GM10248 (cell line): ENCODE measurements around the gene PARVB.

Source experiments
- CTCF ChIA-PET: fragments of 300-600 bp; sonication (Branson Sonifier 250); formaldehyde crosslinking; extraction: SDS; loops from one replicate; lab custom pipeline; 2021; ENCODE audit warnings: antibody characterized with exemption; lab: Yijun Ruan, JAX
- POLR2A ChIA-PET: fragments of 350-650 bp; sonication (Branson Sonifier 250); formaldehyde crosslinking; extraction: SDS; loops from one replicate; lab custom pipeline; 2020; ENCODE audit warnings: antibody characterized with exemption; lab: Yijun Ruan, JAX
- DNase-seq: peaks from one replicate; pipeline ENCODE4 v3.0.0; 2012; ENCODE audit errors: extremely low spot score
- TF ChIP-seq, protein P1 (sequence below): IDR thresholded peaks from 2 replicates; pipeline ENCODE4 v1.5.1; 2012; ENCODE audit warnings: mild to moderate bottlenecking, low read depth; ENCODE audit errors: extremely low read depth, missing control alignments, control extremely low read depth

Gene PARVB

DNA sequence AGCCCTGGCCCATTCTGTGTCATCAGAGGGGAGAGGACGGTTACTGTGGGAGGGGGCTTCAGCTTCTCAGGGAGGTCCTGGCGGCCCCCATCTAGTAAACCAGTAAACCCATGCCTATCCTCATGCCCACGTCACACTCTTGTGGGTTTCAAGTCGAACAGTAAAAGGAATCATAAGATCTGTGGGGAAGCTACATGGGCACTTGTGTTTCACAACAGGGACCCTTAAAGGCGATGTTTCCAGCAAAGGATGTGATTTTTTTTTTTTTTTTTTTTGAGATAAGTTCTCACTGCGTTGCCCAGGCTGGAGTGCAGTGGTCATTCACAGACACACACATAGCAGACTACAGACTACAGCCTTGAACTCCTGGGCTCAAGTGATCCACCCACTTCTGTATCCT lies 147.5 kb downstream of the PARVB start:
- no peak for DNase-seq
- ChIA-PET POLR2A (interaction anchor here (1.5 kb wide), 1 partner anchor 9 kb away, joined by 7 read pairs; the partner anchor contains the start of gene PARVG), CTCF (interaction anchor here (1.4 kb wide), 1 partner anchor 8 kb away, joined by 3 read pairs; no protein-coding TSS in a partner anchor)
- TF ChIP-seq, protein P1, sequence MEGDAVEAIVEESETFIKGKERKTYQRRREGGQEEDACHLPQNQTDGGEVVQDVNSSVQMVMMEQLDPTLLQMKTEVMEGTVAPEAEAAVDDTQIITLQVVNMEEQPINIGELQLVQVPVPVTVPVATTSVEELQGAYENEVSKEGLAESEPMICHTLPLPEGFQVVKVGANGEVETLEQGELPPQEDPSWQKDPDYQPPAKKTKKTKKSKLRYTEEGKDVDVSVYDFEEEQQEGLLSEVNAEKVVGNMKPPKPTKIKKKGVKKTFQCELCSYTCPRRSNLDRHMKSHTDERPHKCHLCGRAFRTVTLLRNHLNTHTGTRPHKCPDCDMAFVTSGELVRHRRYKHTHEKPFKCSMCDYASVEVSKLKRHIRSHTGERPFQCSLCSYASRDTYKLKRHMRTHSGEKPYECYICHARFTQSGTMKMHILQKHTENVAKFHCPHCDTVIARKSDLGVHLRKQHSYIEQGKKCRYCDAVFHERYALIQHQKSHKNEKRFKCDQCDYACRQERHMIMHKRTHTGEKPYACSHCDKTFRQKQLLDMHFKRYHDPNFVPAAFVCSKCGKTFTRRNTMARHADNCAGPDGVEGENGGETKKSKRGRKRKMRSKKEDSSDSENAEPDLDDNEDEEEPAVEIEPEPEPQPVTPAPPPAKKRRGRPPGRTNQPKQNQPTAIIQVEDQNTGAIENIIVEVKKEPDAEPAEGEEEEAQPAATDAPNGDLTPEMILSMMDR = no peak

DNA sequence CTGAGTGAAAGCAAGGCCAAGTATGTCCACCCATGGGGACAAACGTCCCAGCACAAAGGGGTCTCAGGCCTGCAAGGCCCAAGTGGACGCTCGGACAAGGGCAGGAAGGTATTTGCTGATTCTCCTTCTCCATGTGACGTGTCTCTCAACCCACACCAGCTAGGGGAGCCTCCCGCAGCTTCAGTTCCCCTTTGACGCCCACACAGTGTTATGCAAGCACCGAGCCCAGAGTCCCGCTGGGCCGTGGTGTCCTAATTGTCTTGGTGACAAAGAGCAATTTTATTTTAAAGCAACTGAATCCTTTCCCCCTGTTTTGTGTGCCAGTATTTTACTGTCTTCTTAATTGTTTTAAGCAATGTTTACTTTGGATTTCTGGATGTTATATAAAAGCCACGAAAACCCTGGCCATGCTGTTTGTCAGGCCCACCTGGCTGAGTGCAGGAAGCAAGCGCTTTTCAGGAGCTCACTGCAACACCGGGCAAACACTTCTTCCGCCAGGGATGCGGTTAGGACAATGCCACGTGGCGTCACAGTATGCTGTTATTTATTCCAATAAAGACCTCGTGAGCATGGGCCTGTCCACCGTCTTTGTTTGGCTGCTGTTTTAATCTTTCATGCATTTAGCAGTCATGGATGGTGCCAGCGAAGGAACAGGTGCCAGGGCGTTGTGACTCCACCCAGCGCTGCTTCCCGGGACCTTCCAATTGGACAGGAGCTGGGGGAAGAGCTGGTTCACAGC lies 148.4 kb downstream of the PARVB start:
- TF ChIP-seq, protein P1 = no peak
- peak; percentile 83 for DNase-seq
- POLR2A ChIA-PET = interaction anchor here (1.5 to 1.6 kb wide), 2 partner anchors 8 to 145 kb away, joined by 5 to 7 read pairs; partner anchors contain the start of gene PARVG
- CTCF ChIA-PET = interaction anchor here (1.6 kb wide), 1 partner anchor 386 kb away, joined by 3 read pairs; no protein-coding TSS in a partner anchor

DNA sequence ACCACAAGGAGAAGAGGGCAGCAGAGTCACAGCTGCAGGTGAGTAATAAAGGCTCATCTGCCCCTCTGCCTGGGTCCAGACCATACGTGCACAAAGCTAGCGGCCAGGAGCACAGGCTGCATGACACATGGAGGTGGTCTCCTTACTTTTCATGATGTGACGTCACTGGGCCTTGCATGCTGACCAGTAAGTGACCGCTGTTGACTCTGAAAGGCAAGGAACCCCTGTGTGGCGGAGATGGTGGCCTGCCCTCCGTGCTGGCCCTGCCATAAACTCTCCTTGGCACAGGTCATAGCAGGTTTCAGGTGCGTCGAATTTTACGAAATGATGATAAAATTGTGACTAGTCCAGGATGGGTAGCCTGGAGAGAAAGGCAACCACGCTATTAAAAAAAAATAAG lies 149.1 kb downstream of the PARVB start:
- ChIA-PET CTCF (interaction anchor here (1.6 kb wide), 1 partner anchor 385 kb away, joined by 3 read pairs; no protein-coding TSS in a partner anchor), POLR2A (interaction anchor here (1.5 to 1.6 kb wide), 2 partner anchors 8 to 146 kb away, joined by 5 to 7 read pairs; partner anchors contain the start of gene PARVG)
- DNase-seq = no peak
- TF ChIP-seq, protein P1 = no peak

DNA sequence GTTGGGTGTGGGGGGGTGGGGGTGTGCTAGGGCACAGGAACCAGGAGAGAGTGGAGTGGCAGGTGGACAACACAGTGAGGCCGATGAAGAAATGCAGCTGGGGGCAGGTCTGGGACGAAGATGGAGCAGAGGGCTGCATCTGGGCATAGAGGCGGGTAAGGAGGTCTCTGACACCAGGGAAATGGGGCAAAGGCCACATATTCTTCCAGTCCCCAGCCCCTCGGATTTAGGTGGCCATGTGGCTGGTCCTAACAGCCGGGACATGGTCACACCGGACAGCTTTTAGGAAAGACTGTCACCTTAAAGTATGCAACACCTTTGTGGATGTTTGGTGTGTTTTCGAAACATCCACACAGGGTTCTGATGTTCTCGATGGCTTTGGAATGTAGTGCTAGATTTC lies 151.6 kb downstream of the PARVB start:
- DNase-seq = no peak
- CTCF ChIA-PET = no interaction called here
- TF ChIP-seq, protein P1 = no peak
- POLR2A ChIA-PET = no interaction called here

DNA sequence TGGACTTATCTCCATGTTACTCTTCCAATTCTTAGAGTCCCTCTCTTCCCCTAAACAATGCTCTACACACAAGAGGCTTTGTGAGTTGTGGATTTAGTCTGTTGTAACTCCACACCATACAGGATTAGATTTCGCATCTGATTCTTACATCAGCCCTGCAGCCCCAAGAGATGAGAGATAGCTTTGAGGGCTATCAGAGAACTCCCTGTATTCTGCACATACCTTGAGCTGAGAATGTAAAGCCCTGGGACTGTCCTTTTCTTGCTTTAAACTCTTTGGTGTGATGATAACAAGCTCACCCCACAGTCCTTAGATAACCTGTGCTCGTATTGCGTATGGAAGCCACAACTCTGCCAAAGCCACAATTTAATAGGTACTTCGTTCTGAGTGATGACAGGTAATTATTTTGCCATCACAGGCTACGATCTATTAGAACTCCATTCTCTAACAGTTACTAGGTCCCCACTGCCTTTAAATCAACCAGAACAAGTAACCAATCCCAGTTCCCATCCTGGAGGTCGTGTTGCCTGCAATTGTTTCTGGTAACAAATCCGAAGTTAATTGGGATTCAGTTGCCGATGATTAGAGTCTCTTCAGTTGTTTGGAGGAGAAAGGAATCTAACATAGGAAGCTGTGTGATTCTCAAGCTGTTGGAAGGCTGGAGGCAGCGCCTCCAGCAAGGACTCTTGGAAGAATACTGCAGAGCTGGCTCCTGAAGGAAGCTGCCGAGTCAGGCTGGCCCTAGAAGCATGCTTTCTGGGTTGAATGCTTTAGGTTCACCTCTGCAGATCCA lies 155.3 kb downstream of the PARVB start:
- TF ChIP-seq, protein P1 = no peak
- ChIA-PET CTCF (interaction anchor here (1.2 to 2.2 kb wide), 3 partner anchors 10 to 186 kb away, joined by 4 to 9 read pairs (median 8); no protein-coding TSS in a partner anchor), POLR2A (interaction anchor here (1.1 kb wide), 1 partner anchor 152 kb away, joined by 3 read pairs; no protein-coding TSS in a partner anchor)
- no peak for DNase-seq
